Measurements from ENCODE around the gene JHY. TPM values are rescaled to one million over a fixed set of nuclear protein-coding genes. Genes with fewer than 3 reads are reported as not detected.

The JHY gene
- total RNA-seq, 2 donors from 2014 or later = 2.3 TPM

DNA sequence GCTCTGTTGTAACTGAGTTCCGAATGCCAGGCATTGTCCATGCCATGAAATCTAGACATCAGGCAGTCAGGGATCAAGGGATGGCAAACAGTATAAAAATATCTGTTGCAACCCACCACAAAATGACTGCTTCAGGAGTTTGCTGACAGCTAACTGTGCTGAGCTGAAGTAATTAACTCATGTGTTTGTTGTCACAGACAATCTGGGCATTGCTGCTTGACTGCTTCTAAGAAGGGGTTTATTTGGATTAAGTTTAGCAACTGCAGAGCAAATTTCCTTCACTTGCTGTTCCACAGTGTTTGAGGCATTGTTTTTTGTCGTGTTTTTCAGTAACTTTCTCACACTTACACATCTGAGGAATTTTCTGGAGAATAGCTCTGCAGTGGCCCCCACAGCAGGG lies 68.7 kb downstream of the JHY start:
- Histone ChIP-seq H3K9me3 (no peaks in the 10 kb centered on the region), H3K36me3 (replicated peaks in 1 of 2; ENCODE audit: insufficient read depth in 1 of 2, low read depth in 2 of 2) (no peaks in the 10 kb centered on the region), H3K4me1 (no peaks in the 10 kb centered on the region), H3K27me3 (no peaks in the 10 kb centered on the region), H3K27ac (no peak overlapping the region), H3K4me3 (no peak overlapping the region)
- DNase-seq = no peak
- no peak for ATAC-seq
- 59 to 70% methylated on average over 2 of the region's 2 CpGs for WGBS, 2 donors
- TF ChIP-seq POLR2A (IDR thresholded peaks at IDR 0.05) (no peak), CTCF (IDR thresholded peaks at IDR 0.05) (no peak)
- intact Hi-C loops (cut with DNase I) = no loop called here

DNA sequence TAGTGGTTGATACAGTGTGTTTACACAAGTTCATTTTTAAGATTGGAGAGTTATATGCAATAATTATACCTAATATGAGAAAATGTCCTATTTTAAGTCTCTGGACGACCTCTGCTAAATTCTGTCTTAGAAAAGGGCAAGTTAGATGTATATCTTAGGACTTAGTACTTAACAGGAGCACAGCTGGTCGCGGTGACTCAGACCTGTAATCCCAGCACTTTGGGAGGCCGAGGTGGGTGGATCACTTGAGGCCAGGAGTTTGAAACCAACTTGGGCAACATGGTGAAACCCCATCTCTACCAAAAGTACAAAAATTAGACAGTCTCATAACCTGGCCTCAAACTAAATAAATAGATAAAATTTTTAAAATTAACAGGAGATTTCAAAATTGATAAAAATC lies 71.9 kb downstream of the JHY start:
- no peak overlapping the region for H3K4me3 ChIP-seq
- H3K9me3 ChIP-seq = no peaks in the 10 kb centered on the region
- DNase-seq (no peak), ATAC-seq (no peak)
- TF ChIP-seq CTCF (IDR thresholded peaks at IDR 0.05) (no peak), POLR2A (IDR thresholded peaks at IDR 0.05) (no peak)
- no peaks in the 10 kb centered on the region for H3K36me3 ChIP-seq (replicated peaks in 1 of 2; ENCODE audit: insufficient read depth in 1 of 2, low read depth in 2 of 2)
- intact Hi-C loops (cut with DNase I) = no loop called here
- H3K27ac ChIP-seq = no peak overlapping the region
- H3K27me3 ChIP-seq = no peaks in the 10 kb centered on the region
- H3K4me1 ChIP-seq = no peaks in the 10 kb centered on the region
- 79 to 92% methylated on average over 4 of the region's 4 CpGs for WGBS, 2 donors

DNA sequence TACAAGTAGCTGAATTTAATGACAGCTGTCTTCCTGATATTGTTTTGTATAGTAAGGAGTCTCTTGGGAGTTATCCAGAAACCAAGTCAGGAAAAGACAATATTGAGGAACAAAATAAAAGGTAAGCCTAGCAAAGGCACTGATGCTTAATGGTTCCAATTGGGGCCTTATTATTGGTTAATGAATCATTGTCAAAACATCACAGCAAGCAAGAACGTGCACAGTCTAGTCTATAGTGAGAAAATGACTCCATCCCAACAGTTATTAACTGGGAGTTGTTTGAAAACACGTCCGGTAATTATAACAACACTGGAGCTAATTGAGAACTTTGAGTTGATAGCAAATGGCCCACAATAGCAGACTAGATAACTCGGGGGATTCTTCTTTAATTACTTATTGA lies 81.4 kb downstream of the JHY start:
- intact Hi-C loops (cut with DNase I) = no loop called here
- WGBS, 2 donors = 63 to 69% methylated on average over 4 of the region's 4 CpGs
- DNase-seq (no peak), ATAC-seq (no peak)
- Histone ChIP-seq H3K4me1 (no peaks in the 10 kb centered on the region), H3K4me3 (no peak overlapping the region), H3K27me3 (no peaks in the 10 kb centered on the region), H3K9me3 (no peaks in the 10 kb centered on the region), H3K27ac (no peak overlapping the region), H3K36me3 (replicated peaks in 1 of 2; ENCODE audit: insufficient read depth in 1 of 2, low read depth in 2 of 2) (no peaks in the 10 kb centered on the region)
- no peak for TF ChIP-seq CTCF (IDR thresholded peaks at IDR 0.05)

GRCh38 chr11:122976061-122976733 lies 93.6 kb downstream of the JHY start:
- Histone ChIP-seq H3K27ac (no peak overlapping the region), H3K9me3 (no peaks in the 10 kb centered on the region), H3K27me3 (peaks cover 0 to 33% of the 10 kb centered on the region in 2 donors), H3K4me3 (no peak overlapping the region), H3K36me3 (replicated peaks in 1 of 2; ENCODE audit: insufficient read depth in 1 of 2, low read depth in 2 of 2) (no peaks in the 10 kb centered on the region), H3K4me1 (peaks cover 12% of the 10 kb centered on the region)
- no peak for TF ChIP-seq CTCF (IDR thresholded peaks at IDR 0.05)
- TF ChIP-seq POLR2A (IDR thresholded peaks at IDR 0.05) = no peak
- intact Hi-C loops (cut with DNase I) = no loop called here
- WGBS, 2 donors = 7 to 11% methylated on average over 21 of the region's 21 CpGs
- no peak for DNase-seq
- ATAC-seq = no peak
